Measurements from ENCODE around the gene FRMD1.

The FRMD1 gene

GRCh38 chr6:168016176-168016620 is 62.8 kb downstream of the FRMD1 start:
- TF ChIP-seq CEBPB (IDR thresholded peaks at IDR 0.05) (no peak), YY1 (IDR thresholded peaks at IDR 0.05; ENCODE audit: low read depth) (no peak), RAD21 (IDR thresholded peaks at IDR 0.05; ENCODE audit: low read depth) (no peak), TEAD4 (IDR thresholded peaks at IDR 0.05) (no peak), EP300 (IDR thresholded peaks at IDR 0.05; ENCODE audit: borderline replicate concordance) (no peak), REST (IDR thresholded peaks at IDR 0.05; ENCODE audit: low read depth) (no peak), TAF1 (IDR thresholded peaks at IDR 0.05; ENCODE audit: low read depth) (no peak)

GRCh38 chr6:168015482-168016175 is 63.4 kb downstream of the FRMD1 start:
- TF ChIP-seq YY1 (IDR thresholded peaks at IDR 0.05; ENCODE audit: low read depth) (no peak), TEAD4 (IDR thresholded peaks at IDR 0.05) (no peak), MAX (IDR thresholded peaks at IDR 0.05) (no peak), ZBTB7A (IDR thresholded peaks at IDR 0.05; ENCODE audit: low read depth) (no peak), REST (IDR thresholded peaks at IDR 0.05; ENCODE audit: low read depth) (no peak), EGR1 (IDR thresholded peaks at IDR 0.05) (no peak), CREB1 (IDR thresholded peaks at IDR 0.05; ENCODE audit: low read depth) (no peak)

- TF ChIP-seq REST (IDR thresholded peaks at IDR 0.05; ENCODE audit: low read depth) (no peak), CREB1 (IDR thresholded peaks at IDR 0.05; ENCODE audit: low read depth) (no peak), MAX (IDR thresholded peaks at IDR 0.05) (no peak), YY1 (IDR thresholded peaks at IDR 0.05; ENCODE audit: low read depth) (no peak), EP300 (IDR thresholded peaks at IDR 0.05; ENCODE audit: borderline replicate concordance) (no peak), CEBPB (IDR thresholded peaks at IDR 0.05) (no peak), EGR1 (IDR thresholded peaks at IDR 0.05) (no peak), FOXM1 (IDR thresholded peaks at IDR 0.05; ENCODE audit: borderline replicate concordance, low read depth) (no peak), NFIC (IDR thresholded peaks at IDR 0.05) (no peak), TCF12 (IDR thresholded peaks at IDR 0.05; ENCODE audit: low read depth) (no peak), USF1 (IDR thresholded peaks at IDR 0.05) (no peak), TEAD4 (IDR thresholded peaks at IDR 0.05) (no peak), ZBTB7A (IDR thresholded peaks at IDR 0.05; ENCODE audit: low read depth) (no peak), TAF1 (IDR thresholded peaks at IDR 0.05; ENCODE audit: low read depth) (no peak), RAD21 (IDR thresholded peaks at IDR 0.05; ENCODE audit: low read depth) (no peak)
Measured at GRCh38 chr6:168015009-168015408, 64.0 kb downstream of the FRMD1 start.

GRCh38 chr6:168014428-168014827 is 64.6 kb downstream of the FRMD1 start:
- TF ChIP-seq YY1 (IDR thresholded peaks at IDR 0.05; ENCODE audit: low read depth) (no peak), CREB1 (IDR thresholded peaks at IDR 0.05; ENCODE audit: low read depth) (no peak), FOXM1 (IDR thresholded peaks at IDR 0.05; ENCODE audit: borderline replicate concordance, low read depth) (no peak), MAX (IDR thresholded peaks at IDR 0.05) (no peak), EGR1 (IDR thresholded peaks at IDR 0.05) (no peak), REST (IDR thresholded peaks at IDR 0.05; ENCODE audit: low read depth) (no peak), RAD21 (IDR thresholded peaks at IDR 0.05; ENCODE audit: low read depth) (no peak), ZBTB7A (IDR thresholded peaks at IDR 0.05; ENCODE audit: low read depth) (no peak), TAF1 (IDR thresholded peaks at IDR 0.05; ENCODE audit: low read depth) (no peak), CEBPB (IDR thresholded peaks at IDR 0.05) (no peak)

Data from Ishikawa (cell line).